CD14-positive monocyte (primary cell): ENCODE data around the gene SUPT5H. TPM values are rescaled to one million over a fixed set of nuclear protein-coding genes. Genes with fewer than 3 reads are reported as not detected.
"Not testable (repeated sequence)": the region's sequence is repeated elsewhere in the genome, so short reads cannot be mapped to it uniquely, and the experiment has no call there.

Experiments
- DNase-seq, 3 donors: peaks; one replicate each; pipeline ENCODE4 v3.0.0-alpha.2; 2011 to 2022
- H2AFZ ChIP-seq: 2 replicates; pipeline ENCODE4 v1.6.0; 2012; ENCODE audit warnings: mild to moderate bottlenecking, low read depth, low read length, inconsistent platforms; ENCODE audit not compliant: insufficient read depth, poor library complexity, severe bottlenecking
- H3K27ac ChIP-seq, 2 donors: 1 replicate in 1 of 2; 2 replicates in 1 of 2; pipeline ENCODE4 v1.5.1; 2012 to 2013; ENCODE audit warnings: low read length in 2 of 2, control low read depth in 1 of 2, inconsistent platforms in 1 of 2, low read depth in 1 of 2, mild to moderate bottlenecking in 1 of 2
- H3K27me3 ChIP-seq, 2 donors: one replicate each; pipeline versions ENCODE4 v1.6.0 to v1.6.1; 2011 to 2013; ENCODE audit warnings: low read length in 2 of 2; ENCODE audit not compliant: control insufficient read depth in 2 of 2, insufficient read depth in 2 of 2
- H3K36me3 ChIP-seq, 2 donors: replicated peaks in 1 of 2; 1 replicate in 1 of 2; 2 replicates in 1 of 2; pipeline versions ENCODE4 v1.5.1 to v1.6.1; 2012 to 2013; ENCODE audit warnings: low read length in 2 of 2, control low read depth in 1 of 2, inconsistent platforms in 1 of 2, mild to moderate bottlenecking in 1 of 2; ENCODE audit not compliant: insufficient read depth in 2 of 2, control insufficient read depth in 1 of 2
- H3K4me1 ChIP-seq, 2 donors: 1 replicate in 1 of 2; 2 replicates in 1 of 2; pipeline versions ENCODE4 v1.5.1 to v1.6.1; 2012 to 2013; ENCODE audit warnings: low read length in 2 of 2, control low read depth in 1 of 2, inconsistent platforms in 1 of 2, mild to moderate bottlenecking in 1 of 2, moderate library complexity in 1 of 2; ENCODE audit not compliant: insufficient read depth in 2 of 2, control insufficient read depth in 1 of 2
- H3K4me2 ChIP-seq: replicated peaks from 2 replicates; pipeline ENCODE3; 2012; ENCODE audit warnings: low read length, moderate library complexity, mild to moderate bottlenecking; ENCODE audit not compliant: poor library complexity, severe bottlenecking; ENCODE audit errors: extremely low read depth
- H3K4me3 ChIP-seq, 3 experiments: fragments of 200-600 bp in 1 of 3; sonication (generic) in 1 of 3; replicated peaks in 1 of 3; 1 replicate in 2 of 3; 2 replicates in 1 of 3; pipeline ENCODE4 v1.5.1; 2011 to 2013; ENCODE audit warnings: low read length in 3 of 3, mild to moderate bottlenecking in 3 of 3, control low read depth in 2 of 3, low read depth in 2 of 3, inconsistent platforms in 1 of 3, moderate library complexity in 1 of 3
- H3K79me2 ChIP-seq: 2 replicates; pipeline ENCODE4 v1.6.0; 2012; ENCODE audit warnings: mild to moderate bottlenecking, control low read depth, inconsistent platforms, low read length, moderate library complexity; ENCODE audit not compliant: insufficient read depth
- H3K9ac ChIP-seq: 2 replicates; pipeline ENCODE4 v1.6.0; 2017; ENCODE audit warnings: low read length, mild to moderate bottlenecking; ENCODE audit not compliant: insufficient read depth, poor library complexity, severe bottlenecking
- H3K9me3 ChIP-seq, 2 donors: replicated peaks in 1 of 2; 1 replicate in 1 of 2; 2 replicates in 1 of 2; pipeline versions ENCODE4 v1.5.1 to v1.6.1; 2012 to 2013; ENCODE audit warnings: low read length in 2 of 2, control low read depth in 1 of 2; ENCODE audit not compliant: control insufficient read depth in 1 of 2, insufficient read depth in 1 of 2
- H4K20me1 ChIP-seq: 2 replicates; pipeline ENCODE4 v1.6.0; 2012; ENCODE audit warnings: mild to moderate bottlenecking, low read length, control low read depth, moderate library complexity; ENCODE audit not compliant: insufficient read depth
- H3K27ac Mint-ChIP-seq, 7 donors: one replicate each; pipeline ENCODE4 v1.8.0; 2020; ENCODE audit warnings: mild to moderate bottlenecking in 7 of 7, mixed read lengths in 7 of 7, moderate library complexity in 6 of 7, inconsistent platforms in 2 of 7
- H3K27me3 Mint-ChIP-seq, 3 donors: one replicate each; pipeline ENCODE4 v1.8.0; 2021 to 2022; ENCODE audit warnings: low read depth in 3 of 3, mild to moderate bottlenecking in 3 of 3, mixed read lengths in 3 of 3, moderate library complexity in 3 of 3, inconsistent platforms in 1 of 3
- H3K36me3 Mint-ChIP-seq, 2 donors: one replicate each; pipeline ENCODE4 v1.8.0; 2020; ENCODE audit warnings: mixed read lengths in 2 of 2, inconsistent platforms in 1 of 2, mild to moderate bottlenecking in 1 of 2
- H3K4me1 Mint-ChIP-seq: one replicate; pipeline ENCODE4 v1.8.0; 2020; ENCODE audit warnings: mild to moderate bottlenecking, mixed read lengths
- H3K4me3 Mint-ChIP-seq, 2 donors: one replicate each; pipeline ENCODE4 v1.8.0; 2020; ENCODE audit warnings: mild to moderate bottlenecking in 2 of 2, mixed read lengths in 2 of 2, moderate library complexity in 1 of 2
- H3K9me3 Mint-ChIP-seq, 7 donors: one replicate each; pipeline ENCODE4 v1.8.0; 2020 to 2022; ENCODE audit warnings: mixed read lengths in 7 of 7, mild to moderate bottlenecking in 6 of 7, moderate library complexity in 6 of 7, inconsistent platforms in 2 of 7
- CTCF ChIP-seq: fragments of 200-600 bp; IDR thresholded peaks from one replicate; pipeline ENCODE4 v1.8.0; 2022; ENCODE audit warnings: antibody characterized with exemption, mild to moderate bottlenecking
- WGBS: methylation state at CpG from one replicate; pipeline ENCODE4 v1.1.5; 2013; ENCODE audit warnings: missing lambda C conversion rate; ENCODE audit not compliant: insufficient coverage; 5-methylcytosine and 5-hydroxymethylcytosine counted together
- intact Hi-C, 2 donors: fragments of 100-400 bp; cut with micrococcal nuclease; formaldehyde crosslinking; loops; one replicate each; pipeline versions ENCODE4 v1.15.0 to v1.15.1; 2023
- polyA plus RNA-seq, 3 donors: library from polyadenylated mRNA; depleted of rRNA in 1 of 3; unstranded in 2 of 3; stranded (reverse) in 1 of 3; fragments of 300-500 nt in 2 of 3; fragments of >200 nt in 1 of 3; fragmentation: Illumina TruSeq in 2 of 3; gene quantifications; 1 replicate in 2 of 3; 2 replicates in 1 of 3; pipeline ENCODE4 v1.2.3, GENCODE V29; 2012 to 2021

The SUPT5H gene
- polyA plus RNA-seq, 3 donors = 43.6 to 83.2 (median 50.7) TPM

- peaks cover 85% of the 10 kb centered on the region for H3K79me2 ChIP-seq
- no peak overlapping the region for H2AFZ ChIP-seq
- no peaks in the 10 kb centered on the region for H3K27me3 ChIP-seq
- WGBS = 0% methylated on average over 3 of the region's 3 CpGs
- H3K4me2 ChIP-seq = no peak overlapping the region
- H3K4me1 Mint-ChIP-seq = peaks cover 51% of the 10 kb centered on the region
- no peak overlapping the region for H3K4me3 Mint-ChIP-seq
- H3K27me3 Mint-ChIP-seq = no peaks in the 10 kb centered on the region
- TF ChIP-seq CTCF = no peak
- H3K9ac ChIP-seq = no peak overlapping the region
- peaks cover 19 to 44% of the 10 kb centered on the region in 2 donors for H3K36me3 ChIP-seq
- H3K36me3 Mint-ChIP-seq = peaks cover 34 to 49% of the 10 kb centered on the region in 2 donors
- H3K4me1 ChIP-seq = peaks cover 36 to 40% of the 10 kb centered on the region in 2 donors
- H3K4me3 ChIP-seq = no peak overlapping the region
- peaks cover 58% of the 10 kb centered on the region for H4K20me1 ChIP-seq
- DNase-seq = peak in 2 of 3 donors; percentile 37 to 65
- peaks cover 0 to 3% (median 0%) of the 10 kb centered on the region in 7 donors for H3K9me3 Mint-ChIP-seq
- intact Hi-C loops = loop anchor here (5.0 to 10.0 kb wide), 2 partner anchors 87 to 89 kb away; partner anchors contain the start of gene EID2B (in 1 of the 2)
- H3K9me3 ChIP-seq = no peaks in the 10 kb centered on the region
- H3K27ac Mint-ChIP-seq = peak overlapping the region in 6 of 7 donors; percentile 53 to 90 (median 72)
- H3K27ac ChIP-seq = peak overlapping the region; percentile 15 to 100
Observed at GRCh38 chr19:39448271-39448670, 2.9 kb downstream of the SUPT5H start.

GRCh38 chr19:39449116-39449797 lies 3.9 kb downstream of the SUPT5H start:
- no peaks in the 10 kb centered on the region for H3K9me3 ChIP-seq
- TF ChIP-seq CTCF = no peak
- no peak overlapping the region for H3K4me3 Mint-ChIP-seq
- no peaks in the 10 kb centered on the region for H3K27me3 ChIP-seq
- H3K4me1 Mint-ChIP-seq = peaks cover 51% of the 10 kb centered on the region
- H3K36me3 ChIP-seq = peaks cover 26 to 54% of the 10 kb centered on the region in 2 donors
- peaks cover 0 to 3% (median 0%) of the 10 kb centered on the region in 7 donors for H3K9me3 Mint-ChIP-seq
- peaks cover 34 to 38% of the 10 kb centered on the region in 2 donors for H3K4me1 ChIP-seq
- H3K27ac ChIP-seq = peak overlapping the region; percentile 3 to 100
- no peak for DNase-seq
- intact Hi-C loops = loop anchor here (5.0 to 10.0 kb wide), 2 partner anchors 86 to 88 kb away; partner anchors contain the start of gene EID2B (in 1 of the 2)
- peaks cover 42 to 57% of the 10 kb centered on the region in 2 donors for H3K36me3 Mint-ChIP-seq
- no peak overlapping the region for H2AFZ ChIP-seq
- peaks cover 94% of the 10 kb centered on the region for H3K79me2 ChIP-seq
- H3K4me3 ChIP-seq = no peak overlapping the region
- peaks cover 67% of the 10 kb centered on the region for H4K20me1 ChIP-seq
- peak overlapping the region; percentile 57 to 90 (median 67) for H3K27ac Mint-ChIP-seq
- no peaks in the 10 kb centered on the region for H3K27me3 Mint-ChIP-seq
- H3K4me2 ChIP-seq = no peak overlapping the region
- no peak overlapping the region for H3K9ac ChIP-seq
- 58% methylated on average over 3 of the region's 8 CpGs for WGBS

- H3K9me3 ChIP-seq, H3K4me3 Mint-ChIP-seq, DNase-seq, H3K9ac ChIP-seq, H3K27ac Mint-ChIP-seq, H3K27me3 Mint-ChIP-seq, H3K4me2 ChIP-seq, H3K9me3 Mint-ChIP-seq, H2AFZ ChIP-seq, H3K27ac ChIP-seq, intact Hi-C loops, H3K27me3 ChIP-seq, H3K4me3 ChIP-seq: not testable (repeated sequence)
- peaks cover 90% of the 10 kb centered on the region for H3K79me2 ChIP-seq
- peaks cover 82% of the 10 kb centered on the region for H4K20me1 ChIP-seq
- 100% methylated on average over 5 of the region's 8 CpGs for WGBS
- H3K4me1 Mint-ChIP-seq = peaks cover 38% of the 10 kb centered on the region
- H3K36me3 ChIP-seq = peaks cover 34 to 68% of the 10 kb centered on the region in 2 donors
- peaks cover 21 to 23% of the 10 kb centered on the region in 2 donors for H3K4me1 ChIP-seq
- peaks cover 54 to 76% of the 10 kb centered on the region in 2 donors for H3K36me3 Mint-ChIP-seq
Observed at GRCh38 chr19:39451257-39451656, 5.9 kb downstream of the SUPT5H start.
